22Rv1 (cell line): ENCODE data around the gene PICALM.

Experiments
- CTCF ChIP-seq: fragments of 450-650 bp; IDR thresholded peaks from 2 replicates; pipeline ENCODE4 v1.5.1; 2017; ENCODE audit warnings: mild to moderate bottlenecking
- ZFX ChIP-seq: fragments of 450-650 bp; IDR thresholded peaks from 2 replicates; pipeline ENCODE4 v1.6.1; 2017; ENCODE audit warnings: antibody characterized with exemption, borderline replicate concordance

DNA sequence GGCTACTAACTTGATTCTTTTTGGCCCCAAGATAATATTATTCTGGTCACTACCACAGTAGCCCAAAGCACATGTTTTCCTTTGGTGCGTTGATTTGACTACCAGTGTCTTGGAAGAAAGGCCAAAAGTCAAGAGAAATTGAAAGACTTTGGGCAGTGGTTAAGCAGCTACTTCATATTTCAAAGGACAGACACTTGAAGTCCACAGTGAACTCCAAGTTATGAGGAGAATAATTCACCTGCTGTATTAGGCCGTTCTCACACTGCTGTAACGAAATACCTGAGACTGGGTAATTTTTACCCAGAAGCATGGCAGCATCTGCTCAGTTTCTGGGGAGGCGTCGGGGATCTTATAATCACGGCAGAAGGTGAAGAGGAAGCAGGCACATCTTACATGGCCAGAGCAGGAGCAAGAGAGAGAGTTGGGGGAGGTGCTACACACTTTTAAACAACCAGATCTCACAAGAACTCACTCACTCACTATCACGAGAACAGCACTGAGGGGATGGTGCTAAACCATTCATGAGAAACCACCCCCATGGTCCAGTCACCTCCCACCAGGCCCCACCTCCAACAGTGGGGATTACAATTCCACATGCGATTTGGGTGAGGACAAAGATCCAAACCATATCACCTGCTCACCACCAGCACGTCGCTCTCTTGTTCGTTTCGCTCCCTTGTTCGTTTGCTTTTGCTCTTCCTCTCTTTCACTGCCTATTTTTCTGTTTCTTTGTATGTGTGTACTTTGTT is 40.2 kb upstream of the PICALM start:
- TF ChIP-seq CTCF (no peak), ZFX (no peak)
